B cell (primary cell): ENCODE data around the gene NRL. TPM values are rescaled to one million over a fixed set of nuclear protein-coding genes. Genes with fewer than 3 reads are reported as not detected.

ENCODE experiments used
- ATAC-seq: fragments of 200-7000 bp; cut with Tn5 transposase; one replicate; pipeline ENCODE4 v1.10.0; 2021; ENCODE audit warnings: low read depth, mild to moderate bottlenecking, moderate number of reproducible peaks, moderate library complexity
- CTCF ChIA-PET: fragments of 350-600 bp; sonication (Branson Sonifier 250); formaldehyde crosslinking; loops from one replicate; lab custom pipeline; 2021; ENCODE audit warnings: antibody characterized with exemption, inconsistent platforms; lab: Charles Lee
- POLR2A ChIA-PET: fragments of 350-600 bp; sonication (Branson Sonifier 250); formaldehyde crosslinking; loops from one replicate; lab custom pipeline; 2021; ENCODE audit warnings: antibody characterized with exemption; lab: Charles Lee
- DNase-seq: peaks from one replicate; pipeline ENCODE4 v3.0.0; 2013
- H2AFZ ChIP-seq: 2 replicates; pipeline ENCODE4 v1.6.1; 2012; ENCODE audit warnings: mild to moderate bottlenecking, low read depth, low read length; ENCODE audit not compliant: insufficient read depth, poor library complexity, severe bottlenecking
- H3K27ac ChIP-seq, 2 donors: 1 replicate in 1 of 2; 2 replicates in 1 of 2; pipeline ENCODE4 v1.5.1; 2012 to 2013; ENCODE audit warnings: low read length in 2 of 2, mild to moderate bottlenecking in 2 of 2, moderate library complexity in 1 of 2
- H3K27me3 ChIP-seq, 4 experiments: fragments of 200-600 bp in 1 of 4; sonication (generic) in 1 of 4; replicated peaks in 1 of 4; 1 replicate in 2 of 4; 2 replicates in 2 of 4; pipeline versions ENCODE4 v1.6.1 to v1.7.0; 2013 to 2016; ENCODE audit warnings: low read length in 3 of 4, mild to moderate bottlenecking in 2 of 4, mixed read lengths in 1 of 4, moderate library complexity in 1 of 4; ENCODE audit not compliant: insufficient read depth in 4 of 4, control insufficient read depth in 3 of 4; ENCODE audit errors: control extremely low read depth in 1 of 4
- H3K36me3 ChIP-seq, 2 experiments: replicated peaks in 1 of 2; 1 replicate in 1 of 2; 2 replicates in 1 of 2; pipeline versions ENCODE4 v1.6.1 to v1.7.1; 2013; ENCODE audit warnings: low read length in 1 of 2; ENCODE audit not compliant: insufficient read depth in 2 of 2, control insufficient read depth in 1 of 2; ENCODE audit errors: control extremely low read depth in 1 of 2, extremely low read depth in 1 of 2
- H3K4me1 ChIP-seq, 2 donors: fragments of 200-600 bp in 1 of 2; sonication (generic) in 1 of 2; 1 replicate in 1 of 2; 2 replicates in 1 of 2; pipeline versions ENCODE4 v1.5.1 to v1.6.1; 2013 to 2017; ENCODE audit warnings: low read length in 2 of 2; ENCODE audit not compliant: control insufficient read depth in 2 of 2, insufficient read depth in 2 of 2
- H3K4me2 ChIP-seq: replicated peaks from 2 replicates; pipeline ENCODE3; 2012; ENCODE audit warnings: mild to moderate bottlenecking, low read depth, low read length; ENCODE audit not compliant: poor library complexity, severe bottlenecking
- H3K4me3 ChIP-seq, 5 experiments: fragments of 200-600 bp in 1 of 5; sonication (generic) in 1 of 5; 1 replicate in 3 of 5; 2 replicates in 2 of 5; pipeline versions ENCODE4 v1.5.1 to v1.7.0; 2011 to 2016; ENCODE audit warnings: low read length in 4 of 5, mild to moderate bottlenecking in 4 of 5, low read depth in 2 of 5, control low read depth in 1 of 5, moderate library complexity in 1 of 5; ENCODE audit not compliant: insufficient read depth in 1 of 5; ENCODE audit errors: control extremely low read depth in 1 of 5, extremely low read depth in 1 of 5
- H3K79me2 ChIP-seq: fragments of 200-600 bp; sonication (generic); one replicate; pipeline ENCODE4 v1.6.0; 2016; ENCODE audit warnings: low read length; ENCODE audit not compliant: control insufficient read depth, insufficient read depth
- H3K9ac ChIP-seq: fragments of 200-600 bp; sonication (generic); 2 replicates; pipeline ENCODE4 v1.6.1; 2017; ENCODE audit warnings: mild to moderate bottlenecking, low read length, moderate library complexity
- H3K9me3 ChIP-seq, 3 donors: one replicate each; pipeline versions ENCODE4 v1.6.1 to v1.7.1; 2013; ENCODE audit warnings: low read length in 2 of 3; ENCODE audit not compliant: control insufficient read depth in 2 of 3, insufficient read depth in 1 of 3; ENCODE audit errors: control extremely low read depth in 1 of 3
- H4K20me1 ChIP-seq: 2 replicates; pipeline ENCODE4 v1.6.0; 2012; ENCODE audit warnings: mild to moderate bottlenecking, low read length; ENCODE audit not compliant: insufficient read depth, control insufficient read depth, poor library complexity, severe bottlenecking
- H3K27ac Mint-ChIP-seq: one replicate; pipeline ENCODE4 v1.8.0; 2021; ENCODE audit warnings: mixed read lengths
- H3K27me3 Mint-ChIP-seq: one replicate; pipeline ENCODE4 v1.8.0; 2021; ENCODE audit warnings: mixed read lengths
- H3K4me1 Mint-ChIP-seq: one replicate; pipeline ENCODE4 v1.8.0; 2021; ENCODE audit warnings: mixed read lengths
- H3K4me3 Mint-ChIP-seq: one replicate; pipeline ENCODE4 v1.8.0; 2021; ENCODE audit warnings: mixed read lengths
- H3K9me3 Mint-ChIP-seq: one replicate; pipeline ENCODE4 v1.8.0; 2022; ENCODE audit warnings: mixed read lengths; ENCODE audit not compliant: insufficient read depth
- EZH2 ChIP-seq: IDR thresholded peaks from 2 replicates; pipeline ENCODE4 v1.6.1; 2012; ENCODE audit warnings: borderline replicate concordance, low read depth, mild to moderate bottlenecking, moderate library complexity, low read length; ENCODE audit not compliant: insufficient read depth, poor library complexity, severe bottlenecking
- WGBS: methylation state at CpG from one replicate; pipeline ENCODE4 v1.1.5; 2013; ENCODE audit warnings: missing lambda C conversion rate; ENCODE audit not compliant: insufficient coverage; 5-methylcytosine and 5-hydroxymethylcytosine counted together
- intact Hi-C: fragments of 100-400 bp; cut with micrococcal nuclease; formaldehyde crosslinking; loops from one replicate; pipeline ENCODE4 v1.10.0; 2022
- polyA plus RNA-seq: library from polyadenylated mRNA; depleted of rRNA; stranded (reverse); fragments of >200 nt; gene quantifications from 2 replicates; pipeline ENCODE4 v1.2.3, GENCODE V29; 2012
- total RNA-seq, 2 donors: library from RNA; stranded (reverse); fragments of 120-200 nt in 1 of 2; gene quantifications; 1 replicate in 1 of 2; 2 replicates in 1 of 2; pipeline versions ENCODE4 v1.2.3 to v1.2.4, GENCODE V29; 2013 to 2022
- TF ChIP-seq, protein P1 (sequence below): fragments of 200-600 bp; IDR thresholded peaks from one replicate; pipeline ENCODE4 v1.8.0; 2022; ENCODE audit warnings: antibody characterized with exemption, mild to moderate bottlenecking

Gene NRL
- total and polyA plus RNA-seq, 2 donors (not counting 1 experiment from before 2014, with no cell fraction given) = 7.0 to 8.8 TPM

GRCh38 chr14:24093207-24093900, 21.4 kb downstream of the NRL start:
- ATAC-seq = no peak
- Mint-ChIP-seq H3K4me1 (peaks cover 38% of the 10 kb centered on the region), H3K4me3 (peak overlapping the region; percentile 95), H3K9me3 (no peaks in the 10 kb centered on the region), H3K27me3 (no peaks in the 10 kb centered on the region), H3K27ac (peak overlapping the region; percentile 92)
- H3K27me3 ChIP-seq = no peaks in the 10 kb centered on the region
- H3K27ac ChIP-seq = peak overlapping the region; percentile 80 to 95
- H4K20me1 ChIP-seq = no peaks in the 10 kb centered on the region
- peaks cover under 1 to 12% of the 10 kb centered on the region in 2 experiments for H3K36me3 ChIP-seq
- no peaks in the 10 kb centered on the region for H3K9me3 ChIP-seq
- H3K79me2 ChIP-seq = peaks cover 33% of the 10 kb centered on the region
- ChIA-PET CTCF (interaction anchor here (0.7 to 12.1 kb wide), 16 partner anchors 12 to 137 kb away, joined by 3 to 292 read pairs (median 6); partner anchors contain the start of genes DCAF11, IRF9, NRL and PSME2), POLR2A (interaction anchor here (0.6 to 4.1 kb wide), 11 partner anchors 12 to 150 kb away, joined by 3 to 35 read pairs (median 6); partner anchors contain the start of genes DCAF11, IRF9, NRL and PSME1)
- H3K4me1 ChIP-seq = peaks cover 5 to 35% of the 10 kb centered on the region in 2 donors
- 93% methylated on average over 17 of the region's 19 CpGs for WGBS
- TF ChIP-seq, protein P1, sequence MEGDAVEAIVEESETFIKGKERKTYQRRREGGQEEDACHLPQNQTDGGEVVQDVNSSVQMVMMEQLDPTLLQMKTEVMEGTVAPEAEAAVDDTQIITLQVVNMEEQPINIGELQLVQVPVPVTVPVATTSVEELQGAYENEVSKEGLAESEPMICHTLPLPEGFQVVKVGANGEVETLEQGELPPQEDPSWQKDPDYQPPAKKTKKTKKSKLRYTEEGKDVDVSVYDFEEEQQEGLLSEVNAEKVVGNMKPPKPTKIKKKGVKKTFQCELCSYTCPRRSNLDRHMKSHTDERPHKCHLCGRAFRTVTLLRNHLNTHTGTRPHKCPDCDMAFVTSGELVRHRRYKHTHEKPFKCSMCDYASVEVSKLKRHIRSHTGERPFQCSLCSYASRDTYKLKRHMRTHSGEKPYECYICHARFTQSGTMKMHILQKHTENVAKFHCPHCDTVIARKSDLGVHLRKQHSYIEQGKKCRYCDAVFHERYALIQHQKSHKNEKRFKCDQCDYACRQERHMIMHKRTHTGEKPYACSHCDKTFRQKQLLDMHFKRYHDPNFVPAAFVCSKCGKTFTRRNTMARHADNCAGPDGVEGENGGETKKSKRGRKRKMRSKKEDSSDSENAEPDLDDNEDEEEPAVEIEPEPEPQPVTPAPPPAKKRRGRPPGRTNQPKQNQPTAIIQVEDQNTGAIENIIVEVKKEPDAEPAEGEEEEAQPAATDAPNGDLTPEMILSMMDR = no peak
- TF ChIP-seq EZH2 = no peak
- DNase-seq = no peak
- H3K4me2 ChIP-seq = peak overlapping the region; percentile 95
- intact Hi-C loops = loop anchor here (5.0 kb wide), 1 partner anchor 526 kb away; the partner anchor contains the start of gene AP1G2
- peak overlapping the region; percentile 95 for H3K9ac ChIP-seq
- peak overlapping the region in 4 of 5 experiments; percentile 79 to 97 (median 90) for H3K4me3 ChIP-seq
- peak overlapping the region; percentile 92 for H2AFZ ChIP-seq
